Astrocyte of the hippocampus (primary cell): ENCODE results near the gene RNF212B.
"Not testable (repeated sequence)": the region's sequence is repeated elsewhere in the genome, so short reads cannot be mapped to it uniquely, and the experiment has no call there.

Experiments
- DNase-seq: peaks from one replicate; pipeline ENCODE4 v3.0.0; 2011; ENCODE audit warnings: low read depth, low spot score

The RNF212B gene

GRCh38 chr14:23242076-23242475, 4.3 kb downstream of the RNF212B start:
- no peak for DNase-seq

GRCh38 chr14:23243066-23243465, 5.3 kb downstream of the RNF212B start:
- DNase-seq, result no peak

GRCh38 chr14:23245282-23245681, 7.5 kb downstream of the RNF212B start:
- no peak for DNase-seq

- DNase-seq, result peak; percentile 26
Observed at GRCh38 chr14:23248601-23249000, 10.9 kb downstream of the RNF212B start.

- no peak for DNase-seq
Observed at GRCh38 chr14:23249824-23250223, 12.1 kb downstream of the RNF212B start.

- DNase-seq, result no peak
Observed at GRCh38 chr14:23252006-23252405, 14.3 kb downstream of the RNF212B start.

GRCh38 chr14:23252420-23253333, 14.9 kb downstream of the RNF212B start:
- no peak for DNase-seq

- DNase-seq, result no peak
Observed at GRCh38 chr14:23258256-23258655, 20.5 kb downstream of the RNF212B start.

- no peak for DNase-seq
Observed at GRCh38 chr14:23259426-23259825, 21.7 kb downstream of the RNF212B start.

GRCh38 chr14:23260849-23261248, 23.1 kb downstream of the RNF212B start:
- DNase-seq, result not testable (repeated sequence)

- DNase-seq, result no peak
Observed at GRCh38 chr14:23269193-23269592, 31.5 kb downstream of the RNF212B start.

GRCh38 chr14:23275412-23275811, 37.7 kb downstream of the RNF212B start:
- no peak for DNase-seq

- no peak for DNase-seq
Observed at GRCh38 chr14:23277189-23277588, 39.5 kb downstream of the RNF212B start.

- DNase-seq, result not testable (repeated sequence)
Observed at GRCh38 chr14:23277928-23278327, 40.2 kb downstream of the RNF212B start.

- DNase-seq, result no peak
Observed at GRCh38 chr14:23281247-23281646, 43.5 kb downstream of the RNF212B start.

- peak; percentile 21 for DNase-seq
Observed at GRCh38 chr14:23284654-23285529, 47.2 kb downstream of the RNF212B start.

GRCh38 chr14:23285530-23286019, 47.8 kb downstream of the RNF212B start:
- no peak for DNase-seq

- peak; percentile 99 for DNase-seq
Observed at GRCh38 chr14:23286020-23286901, 48.5 kb downstream of the RNF212B start, which contains the start of gene HOMEZ. Gene HOMEZ (minus strand): TSS chr14:23286132. CDS start chr14:23285952, 180 bp downstream.

- DNase-seq, result no peak
Observed at GRCh38 chr14:23286902-23287479, 49.3 kb downstream of the RNF212B start.

- DNase-seq, result peak; percentile 70
Observed at GRCh38 chr14:23294734-23295561, 57.2 kb downstream of the RNF212B start.
